Measurements from ENCODE around the gene COL2A1.

COL2A1 gene

DNA sequence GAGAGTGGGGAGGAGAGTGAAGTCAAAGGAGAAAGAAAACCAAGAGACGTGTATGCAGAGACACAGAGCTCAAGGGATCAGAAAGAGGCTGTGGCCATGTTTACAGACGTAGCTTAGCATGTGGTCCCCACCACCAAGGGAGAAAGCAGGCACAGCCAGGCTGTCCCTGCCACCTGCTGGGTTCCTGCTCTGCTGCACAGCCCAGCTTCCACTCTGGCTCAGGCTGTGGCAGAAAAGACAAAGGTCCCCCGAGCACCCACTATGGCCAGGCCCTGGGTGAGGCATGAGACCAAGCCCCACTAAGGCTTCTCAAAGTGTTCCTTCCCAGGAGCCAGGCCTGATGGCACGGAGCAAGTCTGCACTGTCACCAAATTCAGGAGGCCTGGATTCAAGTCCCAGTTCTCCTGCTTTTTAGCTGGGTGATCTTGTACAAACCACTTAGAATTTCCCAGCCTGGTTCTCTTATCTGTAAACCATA, 25.9 kb upstream of the COL2A1 start:
- DNase-seq (ENCODE audit: low spot score) = no peak

DNA sequence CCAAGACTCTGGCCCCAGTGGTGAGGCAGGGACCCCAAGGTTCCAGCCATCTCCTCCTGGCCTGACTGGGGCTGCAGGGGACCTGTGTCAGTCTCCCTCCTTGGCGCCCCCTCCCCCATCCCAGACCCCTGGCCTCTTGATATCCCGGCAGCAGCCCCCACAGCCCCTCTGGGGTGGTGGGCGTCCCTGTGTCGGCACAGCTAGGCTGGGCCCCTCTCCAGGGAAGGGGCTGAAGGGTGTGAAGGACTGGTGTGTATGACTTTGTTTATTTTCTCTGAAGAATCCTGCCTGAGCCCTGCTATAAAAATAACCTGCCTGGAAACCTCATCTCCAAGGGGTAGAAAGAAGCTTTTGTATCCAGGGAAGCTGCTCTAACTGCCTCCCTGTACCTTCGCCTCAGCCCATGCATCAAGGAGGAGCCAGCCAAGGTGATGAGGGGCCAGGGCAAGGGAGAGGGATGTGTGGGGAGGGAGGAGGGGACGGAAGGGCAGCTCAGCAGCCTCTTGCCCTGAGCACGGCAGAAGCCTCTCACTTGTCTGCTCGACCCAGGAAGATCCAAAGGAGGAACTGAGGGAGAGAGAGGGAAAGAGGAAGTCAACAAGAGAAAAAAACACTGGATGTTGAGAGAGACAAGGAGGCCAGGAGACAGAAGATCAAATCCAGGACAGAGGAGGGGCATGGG, 25.4 kb upstream of the COL2A1 start:
- no peak for DNase-seq (ENCODE audit: low spot score)

DNA sequence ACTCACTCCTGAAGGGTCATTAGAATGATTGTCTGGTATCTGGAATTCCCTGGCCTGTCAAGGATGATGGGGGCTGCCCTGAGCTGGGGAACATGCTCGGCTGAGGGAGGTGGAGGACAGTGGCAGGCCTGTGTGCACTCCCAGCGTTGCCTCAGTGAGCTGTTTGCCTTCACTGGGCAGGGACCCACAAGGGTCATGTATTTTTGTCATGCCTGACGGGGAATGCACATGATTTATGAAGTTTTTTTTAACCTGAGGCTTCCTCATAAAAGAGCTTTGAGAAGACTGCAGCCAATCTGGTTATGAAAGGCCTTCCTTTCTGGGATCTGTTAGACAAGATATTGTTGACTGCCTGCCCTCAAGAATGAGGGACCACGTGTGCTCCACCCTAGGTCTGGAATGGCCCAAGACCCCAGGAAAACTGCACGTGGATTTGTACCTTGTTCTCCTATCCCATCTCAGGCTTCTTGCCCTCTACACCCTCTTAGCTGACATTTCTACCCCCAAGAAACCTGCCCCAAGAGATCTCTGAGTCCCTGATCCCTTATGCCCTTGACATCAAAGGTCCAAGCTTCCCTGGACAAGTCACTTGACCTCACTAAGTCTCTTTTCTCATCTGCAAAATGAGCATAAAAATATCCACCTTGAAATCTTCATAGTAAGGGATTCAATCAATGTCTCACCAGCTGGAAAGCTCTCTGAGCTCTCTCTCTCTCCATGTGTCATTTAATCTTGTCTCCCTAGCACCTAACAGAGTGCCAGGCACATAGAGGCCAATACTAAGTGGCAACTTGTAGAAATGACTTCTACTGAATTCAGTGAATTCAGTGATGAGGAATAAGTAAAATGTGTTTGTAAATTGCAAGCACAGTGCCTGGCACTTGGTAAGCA, 24.5 kb upstream of the COL2A1 start:
- DNase-seq (ENCODE audit: low spot score) = no peak

DNA sequence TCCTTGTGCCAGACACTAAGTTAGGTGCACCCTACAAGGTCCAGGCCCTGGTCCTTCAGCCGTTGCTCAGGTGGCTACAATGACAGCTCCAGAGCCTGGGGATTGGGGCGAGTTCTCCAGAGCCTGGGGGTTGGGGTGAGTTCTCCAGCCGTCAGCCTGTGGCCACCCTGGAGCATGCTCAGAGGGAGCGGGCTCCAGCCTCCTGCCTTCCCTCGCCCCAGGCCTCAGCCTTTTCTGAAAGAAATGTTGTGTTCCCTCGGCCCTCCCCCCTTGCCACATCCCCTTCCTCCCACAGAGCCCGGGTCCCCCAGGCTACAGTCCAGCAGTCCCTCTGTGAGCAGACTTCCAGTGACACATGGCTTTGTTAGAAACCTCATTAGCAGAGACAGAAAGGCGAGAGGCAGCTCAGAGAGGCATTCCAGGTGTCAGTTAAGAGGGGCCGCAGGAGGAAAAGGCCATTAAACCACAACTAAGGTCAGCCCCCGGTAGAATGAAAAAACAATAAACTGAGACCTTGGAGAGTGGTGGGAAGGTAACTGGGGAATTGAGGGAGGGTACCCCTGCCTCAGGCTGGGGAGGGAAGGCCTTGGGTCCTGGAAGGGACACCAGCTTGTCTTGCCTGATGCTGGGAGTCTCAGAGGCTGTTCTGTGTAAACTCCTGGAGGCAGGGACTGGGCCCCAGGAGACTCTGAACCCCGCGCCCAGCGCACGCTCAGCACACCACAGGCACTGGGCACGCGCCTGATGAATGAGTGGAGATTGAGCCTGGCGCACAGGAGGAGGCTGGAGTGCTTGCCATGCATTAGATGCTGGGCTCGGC, 23.1 kb upstream of the COL2A1 start:
- DNase-seq (ENCODE audit: low spot score) = peak; percentile 21

DNA sequence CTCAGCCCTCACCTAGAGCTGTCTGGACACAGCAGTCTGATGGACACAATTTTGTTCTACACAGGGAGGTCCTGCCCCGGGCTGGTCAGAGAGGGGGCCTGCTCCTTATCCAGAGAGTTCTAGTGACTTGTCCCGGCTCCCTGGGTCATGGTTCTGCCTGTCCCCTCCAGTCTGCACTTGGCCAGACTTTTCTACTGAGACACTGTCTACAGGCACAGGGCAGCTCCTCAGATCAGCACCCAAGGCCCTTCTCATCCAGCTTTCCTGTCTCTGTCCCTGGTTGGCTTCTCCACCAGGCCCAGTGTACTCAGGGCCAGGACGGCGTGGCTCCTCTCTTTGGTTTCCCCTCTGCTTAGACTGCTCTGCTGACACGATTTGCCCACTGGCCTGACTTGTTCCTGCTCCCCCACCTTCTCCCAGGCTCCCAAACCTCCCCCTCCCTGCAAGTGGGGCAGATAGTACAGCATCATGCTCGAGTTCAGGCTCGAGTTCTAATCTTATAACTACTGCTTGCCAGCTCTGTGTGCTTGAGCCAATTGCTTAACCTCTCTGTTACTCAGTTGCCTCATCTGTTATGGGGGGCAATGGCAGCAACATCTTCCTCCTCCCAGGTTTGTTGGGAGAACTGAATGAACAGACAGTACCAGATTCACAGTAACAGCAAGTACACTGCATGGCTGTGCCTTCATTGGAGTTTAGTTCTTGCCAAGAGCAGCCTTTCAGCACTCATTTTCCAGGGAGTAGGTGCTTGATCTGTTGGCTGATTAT, 22.0 kb upstream of the COL2A1 start:
- no peak for DNase-seq (ENCODE audit: low spot score)

DNA sequence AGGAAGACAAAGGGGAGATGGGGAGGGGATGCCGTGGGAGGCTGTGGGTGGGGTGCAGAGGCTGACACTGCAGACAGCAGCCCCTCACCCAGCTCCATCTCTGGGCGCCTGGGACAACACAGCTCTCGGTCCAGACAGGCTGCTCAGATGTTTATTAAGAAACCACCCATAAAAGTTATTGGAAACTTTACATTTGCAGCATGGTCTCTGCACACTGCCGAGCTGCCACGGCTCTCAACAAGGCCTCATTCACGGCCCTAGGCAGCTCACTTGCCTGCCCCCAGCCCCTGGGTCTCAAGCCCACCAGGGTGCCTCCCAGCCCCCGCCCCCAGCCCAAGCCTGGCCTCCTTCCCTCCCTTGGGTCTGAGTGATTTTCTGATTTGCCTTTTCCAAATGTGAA, 21.0 kb upstream of the COL2A1 start:
- DNase-seq (ENCODE audit: low spot score) = no peak

DNA sequence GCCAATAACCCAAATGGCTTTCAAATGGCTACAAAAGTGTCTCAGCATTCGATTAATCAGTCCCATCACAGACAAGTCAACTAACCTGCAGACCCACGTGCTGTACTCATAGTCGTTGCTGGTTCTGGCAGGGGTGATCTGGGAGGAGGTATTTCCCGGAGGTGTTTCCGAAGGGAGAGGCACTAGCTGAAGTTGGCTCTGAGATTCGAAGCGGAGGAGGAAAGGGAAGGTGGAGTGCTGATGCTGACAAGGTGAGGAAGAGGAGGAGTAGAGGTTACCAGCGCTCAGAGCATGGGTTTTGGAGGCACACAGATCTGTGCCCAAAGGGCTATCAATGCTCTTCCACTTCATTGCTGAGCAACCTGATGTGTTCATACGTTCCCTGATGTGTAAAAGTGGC, 20.5 kb upstream of the COL2A1 start:
- DNase-seq (ENCODE audit: low spot score) = no peak

DNA sequence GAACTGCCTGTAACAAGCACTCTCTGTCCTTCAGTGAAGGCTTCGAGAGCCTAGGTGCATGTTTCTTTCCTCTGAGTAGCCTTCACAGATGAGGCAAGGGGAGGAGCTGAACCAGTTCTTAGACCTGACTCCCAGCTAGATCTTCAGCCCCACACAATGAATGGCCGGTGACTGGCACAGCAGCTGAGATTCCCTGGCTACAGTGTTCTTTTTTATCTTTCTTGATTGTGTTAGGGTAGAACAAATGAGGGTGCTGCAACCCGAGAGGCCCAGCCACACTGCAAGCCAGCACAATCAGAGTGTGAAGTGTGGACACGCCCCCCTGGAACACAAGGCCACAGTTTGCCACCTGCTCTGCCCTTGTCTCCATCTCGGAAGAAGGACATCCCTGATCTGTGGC, 19.1 kb upstream of the COL2A1 start:
- peak; percentile 45 for DNase-seq (ENCODE audit: low spot score)

DNA sequence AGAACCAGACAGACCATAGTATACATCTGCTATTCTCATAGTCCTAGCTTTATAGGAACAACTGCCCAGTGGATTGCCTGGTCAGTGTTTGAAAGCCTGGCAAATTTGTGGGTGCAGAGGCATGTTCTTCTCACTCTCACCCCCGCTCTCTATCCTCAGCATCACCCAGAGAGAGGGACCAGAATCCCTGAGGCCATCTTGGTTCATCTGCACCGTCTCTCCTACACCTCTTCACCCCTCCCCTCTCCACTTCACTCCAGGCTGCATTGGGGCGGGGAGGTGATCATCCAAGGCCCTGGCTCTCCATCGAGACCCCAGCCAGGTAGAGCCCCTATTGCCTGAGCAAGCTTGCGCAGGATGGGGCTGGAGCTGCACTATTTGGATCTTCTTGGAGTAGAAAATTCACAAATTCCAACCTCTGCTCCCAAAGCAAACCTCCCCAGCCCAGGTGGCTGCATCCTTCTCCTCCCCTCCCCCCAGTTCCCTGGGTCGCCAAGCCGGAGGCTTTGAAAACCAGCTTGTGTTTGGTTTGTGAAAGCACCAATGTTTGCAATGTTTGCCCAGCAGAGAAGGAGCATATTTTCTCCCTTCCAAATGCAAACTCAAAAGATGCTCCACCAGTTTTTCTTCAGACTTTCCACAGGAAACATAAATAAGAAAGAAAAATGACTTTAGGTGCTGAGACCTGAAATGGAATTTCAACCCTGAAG, 18.6 kb upstream of the COL2A1 start:
- no peak for DNase-seq (ENCODE audit: low spot score)

DNA sequence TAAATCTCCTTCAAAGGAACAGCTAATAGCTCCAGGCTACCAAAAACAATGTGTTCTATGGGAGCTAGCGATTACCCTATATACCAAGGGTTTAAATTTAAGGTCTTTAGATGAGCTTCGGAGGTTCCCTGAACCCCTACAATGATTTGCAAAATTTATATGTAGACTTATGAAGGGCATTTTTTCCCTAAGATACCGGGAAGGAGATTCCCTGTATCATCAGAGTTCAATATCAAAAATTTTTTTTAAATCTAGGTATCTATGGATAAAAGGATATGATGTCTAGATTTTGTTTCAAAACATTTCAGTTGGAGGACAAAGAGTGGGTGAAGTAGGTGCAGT, 17.9 kb upstream of the COL2A1 start:
- no peak for DNase-seq (ENCODE audit: low spot score)

DNA sequence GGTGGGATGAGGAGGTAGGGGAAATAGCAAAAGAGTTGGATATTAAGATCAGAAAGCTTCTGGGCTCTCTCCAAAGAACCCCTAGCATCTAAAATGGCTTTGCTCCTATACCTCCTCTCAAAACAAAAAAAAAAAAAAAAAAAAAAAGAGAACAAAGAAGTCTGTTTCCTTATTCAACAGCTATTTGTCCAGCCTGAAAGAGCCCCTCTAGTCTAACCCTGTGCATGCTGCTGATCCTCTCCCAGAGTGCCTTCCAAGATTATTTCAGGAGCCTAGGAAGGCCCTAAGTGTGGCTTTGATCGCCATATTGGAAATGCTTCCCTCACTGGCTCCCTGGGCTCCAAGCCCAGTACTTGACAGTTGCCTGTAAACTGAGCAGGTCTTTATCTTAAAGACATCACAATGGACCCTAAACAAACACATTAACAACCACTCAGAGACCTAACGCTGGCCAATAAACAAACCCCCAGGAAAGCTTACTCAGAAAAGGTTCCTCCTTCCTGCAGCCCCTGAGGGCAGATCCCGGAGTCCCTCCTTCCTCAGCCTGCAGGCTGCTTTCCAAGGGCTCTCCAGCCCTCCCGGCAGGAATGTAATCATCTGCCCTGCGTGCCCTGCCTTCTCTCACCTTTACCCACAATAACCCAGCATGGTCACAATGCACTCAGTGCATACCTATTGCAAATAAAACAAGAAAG, 17.4 kb upstream of the COL2A1 start:
- peak; percentile 87 for DNase-seq (ENCODE audit: low spot score)

DNA sequence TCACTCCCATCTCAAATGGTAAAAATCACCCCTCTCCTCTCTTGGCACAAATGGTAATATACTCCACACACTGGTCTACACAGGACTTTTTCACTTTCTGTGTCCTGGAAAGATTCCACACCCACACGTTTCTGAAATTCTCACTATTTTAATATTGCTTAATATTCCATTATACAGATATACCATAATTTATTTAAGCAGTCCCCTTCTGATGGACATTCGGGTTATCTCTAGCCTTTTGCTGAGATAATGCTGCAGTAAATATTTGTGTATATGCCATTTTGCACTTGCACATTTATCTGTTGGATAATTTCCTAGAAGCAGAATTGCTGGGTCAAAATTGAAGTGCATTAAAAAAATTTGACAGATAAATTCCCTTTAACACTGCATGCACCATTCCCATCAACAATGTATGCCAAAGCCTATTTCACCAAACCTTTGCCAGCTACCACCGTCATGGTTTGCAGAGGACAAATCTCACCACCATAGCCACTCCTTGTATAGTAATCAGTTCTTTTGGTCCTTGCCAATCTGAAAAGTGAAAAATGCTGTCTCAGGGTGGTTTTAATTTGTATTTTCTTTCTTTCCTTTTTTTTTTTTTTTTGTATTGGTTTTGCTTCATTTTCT, 15.5 kb upstream of the COL2A1 start:
- DNase-seq (ENCODE audit: low spot score) = no peak

DNA sequence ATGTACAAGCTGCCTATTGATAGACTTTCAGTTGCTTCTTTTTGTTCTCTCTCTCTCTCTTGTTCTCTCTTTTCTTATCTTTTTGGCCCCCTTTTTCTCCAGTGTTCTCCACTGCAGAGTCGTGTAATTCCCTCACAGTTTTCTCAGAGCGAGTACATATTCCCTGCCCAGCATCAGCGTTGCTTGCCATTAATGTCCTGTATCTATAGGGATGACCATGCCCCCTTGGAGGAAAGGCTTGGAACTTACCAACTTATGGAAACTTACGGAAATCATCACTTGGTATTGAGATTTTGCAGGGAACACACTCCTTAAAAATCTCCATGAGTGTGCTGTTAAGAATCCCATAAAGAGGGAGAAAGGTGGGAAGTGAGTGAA, 14.3 kb upstream of the COL2A1 start:
- no peak for DNase-seq (ENCODE audit: low spot score)

DNA sequence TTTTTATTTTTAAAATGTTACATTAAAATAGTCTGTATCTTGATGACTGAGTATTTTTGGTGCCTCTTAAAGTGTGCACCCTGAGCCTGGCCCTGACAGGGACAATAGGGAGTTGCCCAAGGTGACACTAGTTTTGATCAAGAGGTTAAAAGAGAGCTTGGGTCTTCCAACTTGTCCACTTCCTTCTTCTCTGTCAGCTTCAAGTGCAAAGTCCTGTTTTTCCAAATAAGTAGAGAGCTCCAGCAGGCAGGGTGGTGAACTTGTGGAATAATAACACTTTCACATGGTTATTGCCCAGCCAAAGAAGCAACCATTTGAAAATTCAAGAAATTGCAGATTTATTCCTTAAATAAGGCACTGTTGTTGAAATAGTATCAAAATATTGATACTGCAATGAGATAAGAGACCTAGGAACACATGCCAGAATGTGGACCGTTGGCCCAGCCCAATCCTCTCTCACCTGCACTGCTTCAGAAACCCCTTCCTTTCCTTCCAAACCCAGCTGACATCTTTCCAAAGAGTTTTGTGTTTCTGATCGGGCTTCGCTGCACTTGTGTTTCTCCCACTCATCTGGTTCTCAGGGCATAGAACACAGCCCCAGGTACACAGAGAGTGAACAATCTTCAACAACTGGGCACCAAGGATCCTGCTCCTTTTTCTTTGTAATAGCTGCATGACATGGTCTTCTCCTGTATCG, 13.8 kb upstream of the COL2A1 start:
- no peak for DNase-seq (ENCODE audit: low spot score)

DNA sequence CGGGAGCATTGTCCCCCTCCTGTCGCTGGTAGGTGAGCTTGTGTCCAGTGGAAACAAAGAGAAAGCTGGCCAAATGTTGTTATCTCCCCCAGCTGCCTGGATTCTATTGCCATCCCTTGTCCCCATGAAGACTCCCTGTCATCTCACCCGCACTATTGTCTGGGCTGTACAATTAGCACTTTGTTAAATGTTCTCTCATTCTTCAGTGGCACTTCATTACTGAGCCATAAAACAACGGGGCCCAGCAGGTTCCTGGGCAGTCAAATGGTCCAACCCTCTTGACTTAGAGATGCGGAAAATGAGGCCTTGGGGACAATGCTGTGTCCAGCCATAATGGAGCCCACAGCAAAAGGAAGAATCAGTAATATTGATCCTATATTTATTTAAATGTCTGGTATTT, 13.2 kb upstream of the COL2A1 start:
- DNase-seq (ENCODE audit: low spot score) = no peak

DNA sequence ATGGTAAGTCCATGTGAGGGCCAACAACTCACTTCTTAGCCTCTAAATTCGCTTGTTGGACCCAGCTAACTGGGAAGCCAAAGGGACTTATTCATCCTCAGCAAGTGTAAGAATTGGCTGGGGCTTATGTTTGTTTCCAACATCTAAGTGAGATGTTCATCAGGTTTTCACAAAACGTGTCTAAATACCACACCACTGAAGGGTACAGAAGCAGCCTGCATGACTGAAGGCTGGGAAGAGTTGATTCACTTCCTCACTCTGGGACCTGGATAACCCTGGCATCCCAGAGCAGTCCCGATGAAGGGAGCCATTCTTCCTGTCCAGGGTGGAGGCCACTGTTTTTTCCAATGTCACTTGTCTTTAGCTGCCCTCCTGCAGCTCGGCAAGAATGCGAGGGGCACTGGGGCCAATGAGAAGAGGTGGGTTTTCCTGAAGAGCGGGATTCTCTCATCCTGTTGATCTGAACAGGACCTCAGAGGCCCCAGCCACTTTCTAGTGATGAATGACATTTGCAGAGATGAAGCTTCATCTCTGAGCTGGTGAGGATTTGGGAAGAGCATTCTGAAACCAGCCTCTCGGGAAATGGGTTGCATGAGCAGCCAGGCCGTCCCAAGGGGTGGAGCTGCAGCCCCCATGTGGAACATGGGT, 12.2 kb upstream of the COL2A1 start:
- no peak for DNase-seq (ENCODE audit: low spot score)

DNA sequence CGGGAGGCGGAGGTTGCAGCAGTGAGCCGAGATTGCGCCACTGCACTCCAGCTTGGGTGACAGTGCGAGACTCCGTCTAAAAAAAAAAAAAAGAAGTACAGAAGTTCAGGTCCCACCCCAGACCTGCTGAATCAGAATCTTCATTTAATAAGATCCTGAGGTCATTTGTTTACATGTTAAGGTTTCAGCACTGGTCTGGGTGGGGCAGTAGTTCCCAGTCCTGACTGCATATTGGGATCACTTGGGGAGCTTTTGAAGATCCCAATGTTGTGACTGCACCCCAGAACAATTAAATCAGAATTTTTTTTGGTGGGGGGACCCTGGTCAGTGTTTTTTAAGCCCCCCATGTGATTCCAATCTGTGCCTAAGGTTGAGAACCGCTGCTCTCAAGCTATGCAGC, 11.7 kb upstream of the COL2A1 start:
- no peak for DNase-seq (ENCODE audit: low spot score)

DNA sequence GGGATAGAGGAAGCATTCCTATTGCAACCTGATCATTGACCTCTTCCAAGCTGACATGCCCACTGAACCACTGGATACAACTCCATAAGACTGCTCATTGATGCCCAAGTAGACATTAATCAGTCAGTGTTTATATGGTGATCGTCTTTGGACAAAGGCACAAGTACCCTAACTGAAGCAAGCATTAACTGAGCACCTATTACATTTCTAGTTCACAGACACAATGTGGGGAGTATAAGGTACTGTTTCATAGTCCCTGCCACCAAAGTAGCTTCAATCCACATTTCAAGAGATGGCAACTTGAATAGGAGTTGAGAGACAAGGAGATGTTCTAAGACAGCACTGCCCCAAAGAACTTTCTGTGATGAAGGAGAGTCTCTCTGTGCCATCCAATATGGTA, 10.9 kb upstream of the COL2A1 start:
- DNase-seq (ENCODE audit: low spot score) = no peak

DNA sequence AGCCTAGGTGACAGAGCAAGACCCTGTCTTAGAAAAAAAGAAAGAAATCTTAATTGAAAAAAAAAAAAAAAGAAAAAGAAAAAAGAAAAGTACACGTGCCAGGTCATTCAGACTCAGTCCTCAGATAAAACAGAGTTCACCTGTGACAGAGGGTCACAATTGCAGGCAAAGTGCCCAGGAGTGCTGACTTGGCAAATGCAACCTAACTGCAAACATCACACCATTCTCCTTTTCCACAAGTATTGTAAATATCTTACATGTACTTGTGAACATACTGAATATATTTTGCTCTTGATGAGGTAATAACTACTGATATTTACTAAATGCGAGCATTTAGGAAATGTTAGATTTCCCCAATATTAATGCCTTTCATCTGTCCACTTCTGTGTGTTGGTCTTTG, 9.0 kb upstream of the COL2A1 start:
- DNase-seq (ENCODE audit: low spot score) = no peak

All from iPS-NIHi11 (cell line).